HFFc6 (cell line): ENCODE measurements around the gene BCAS4. TPM values are rescaled to one million over a fixed set of nuclear protein-coding genes. Genes with fewer than 3 reads are reported as not detected.

ENCODE experiments used
- DNase-seq: peaks from one replicate; pipeline ENCODE4 v3.0.0-alpha.2; 2018
- H3K27ac Mint-ChIP-seq: 2 replicates; pipeline ENCODE4 v1.8.0; 2020; ENCODE audit warnings: mild to moderate bottlenecking, mixed read lengths
- H3K27me3 Mint-ChIP-seq: 2 replicates; pipeline ENCODE4 v1.8.0; 2021; ENCODE audit warnings: mild to moderate bottlenecking, moderate library complexity, mixed read lengths; ENCODE audit not compliant: insufficient read depth
- H3K36me3 Mint-ChIP-seq: 2 replicates; pipeline ENCODE4 v1.8.0; 2021; ENCODE audit warnings: low read depth, mixed read lengths
- H3K4me1 Mint-ChIP-seq: 2 replicates; pipeline ENCODE4 v1.8.0; 2020; ENCODE audit warnings: low read depth, mixed read lengths
- H3K4me3 Mint-ChIP-seq: 2 replicates; pipeline ENCODE4 v1.8.0; 2020; ENCODE audit warnings: mild to moderate bottlenecking, moderate library complexity, mixed read lengths
- H3K9me3 Mint-ChIP-seq: 2 replicates; pipeline ENCODE4 v1.8.0; 2020; ENCODE audit warnings: mild to moderate bottlenecking, mixed read lengths
- CTCF ChIP-seq: fragments of 200-600 bp; sonication (generic); IDR thresholded peaks from 2 replicates; pipeline ENCODE4 v1.5.0; 2021; ENCODE audit warnings: antibody characterized with exemption, mild to moderate bottlenecking
- total RNA-seq, 6 experiments: library from RNA; stranded (reverse); fragmentation: NEBNext Ultra II Directional; extraction: Animal tissue kit (Norgen Biotek cat#: 25700); gene quantifications; 2 replicates in 1 of 6; 3 replicates in 5 of 6; pipeline ENCODE4 v1.2.3, GENCODE V29; 2021

Gene BCAS4
- total RNA-seq, 6 experiments from 2014 or later = 19.8 to 23.5 (median 21.7) TPM

- H3K4me3 Mint-ChIP-seq = no peak overlapping the region
- H3K9me3 Mint-ChIP-seq = no peaks in the 10 kb centered on the region
- DNase-seq = no peak
- H3K27me3 Mint-ChIP-seq = no peaks in the 10 kb centered on the region; the same call in 1 of the 2 replicates
- peaks cover 17% of the 10 kb centered on the region for H3K36me3 Mint-ChIP-seq
- peaks cover 9% of the 10 kb centered on the region for H3K4me1 Mint-ChIP-seq
- TF ChIP-seq CTCF = no peak
- no peak overlapping the region for H3K27ac Mint-ChIP-seq
These were observed 36.8 kb downstream of the BCAS4 start for GRCh38 chr20:50831622-50832021.

GRCh38 chr20:50834599-50835005 is 39.7 kb downstream of the BCAS4 start:
- TF ChIP-seq CTCF = no peak
- DNase-seq = peak; percentile 94

GRCh38 chr20:50837532-50838321 is 42.9 kb downstream of the BCAS4 start:
- peaks cover 34% of the 10 kb centered on the region for H3K4me1 Mint-ChIP-seq
- H3K9me3 Mint-ChIP-seq = no peaks in the 10 kb centered on the region

More at GRCh38 chr20:50834599-50835005, 39.7 kb downstream of the BCAS4 start:
- Mint-ChIP-seq H3K4me3 (no peak overlapping the region), H3K9me3 (no peaks in the 10 kb centered on the region), H3K36me3 (peaks cover 5% of the 10 kb centered on the region), H3K4me1 (peaks cover 34% of the 10 kb centered on the region), H3K27ac (peak overlapping the region; percentile 66), H3K27me3 (no peaks in the 10 kb centered on the region)

GRCh38 chr20:50838322-50838625 is 43.4 kb downstream of the BCAS4 start:
- DNase-seq = no peak
- Mint-ChIP-seq H3K9me3 (no peaks in the 10 kb centered on the region), H3K36me3 (peaks cover 5% of the 10 kb centered on the region), H3K4me1 (peaks cover 34% of the 10 kb centered on the region), H3K27ac (peak overlapping the region; percentile 97), H3K4me3 (peak overlapping the region; percentile 77), H3K27me3 (no peaks in the 10 kb centered on the region)
- TF ChIP-seq CTCF = no peak

More at GRCh38 chr20:50837532-50838321, 42.9 kb downstream of the BCAS4 start:
- DNase-seq = peak; percentile 90
- peak overlapping the region; percentile 97 for H3K27ac Mint-ChIP-seq
- no peaks in the 10 kb centered on the region for H3K27me3 Mint-ChIP-seq
- peaks cover 5% of the 10 kb centered on the region for H3K36me3 Mint-ChIP-seq
- TF ChIP-seq CTCF = no peak
- peak overlapping the region; percentile 77 for H3K4me3 Mint-ChIP-seq

- TF ChIP-seq CTCF = no peak
- no peak for DNase-seq
- Mint-ChIP-seq H3K27me3 (no peaks in the 10 kb centered on the region), H3K4me1 (peaks cover 34% of the 10 kb centered on the region), H3K4me3 (no peak overlapping the region), H3K27ac (peak overlapping the region; percentile 97), H3K36me3 (peaks cover 5% of the 10 kb centered on the region), H3K9me3 (no peaks in the 10 kb centered on the region)
These were observed 44.0 kb downstream of the BCAS4 start for GRCh38 chr20:50838707-50839385.
